GM18498 (cell line): ENCODE data around the gene TNFSF8.

Experiments used
- ATAC-seq: cut with Tn5 transposase; IDR thresholded peaks from one replicate; pipeline ENCODE4 v1.9.1; 2021; ENCODE audit warnings: mild to moderate bottlenecking, moderate library complexity; ENCODE audit not compliant: unreplicated experiment

TNFSF8 gene

DNA sequence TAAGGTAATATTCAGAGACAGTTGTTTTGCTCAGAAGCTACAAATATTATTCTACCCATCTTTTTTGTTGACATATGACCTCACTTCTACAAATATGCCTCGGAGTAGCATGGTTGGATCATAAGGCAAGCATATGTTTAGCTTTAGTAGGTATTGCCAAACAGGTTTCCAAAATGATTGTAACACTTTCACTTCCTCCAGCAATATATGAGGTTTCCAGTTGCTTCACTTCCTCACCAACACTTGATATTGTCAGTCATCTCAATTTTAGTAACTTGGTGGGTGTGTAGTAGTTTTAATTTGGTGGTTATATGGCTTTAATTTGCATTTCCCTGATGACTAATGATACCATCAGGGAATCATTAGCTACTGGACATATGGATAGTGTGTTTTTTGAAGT lies 46.7 kb downstream of the TNFSF8 start:
- ATAC-seq: no peak

DNA sequence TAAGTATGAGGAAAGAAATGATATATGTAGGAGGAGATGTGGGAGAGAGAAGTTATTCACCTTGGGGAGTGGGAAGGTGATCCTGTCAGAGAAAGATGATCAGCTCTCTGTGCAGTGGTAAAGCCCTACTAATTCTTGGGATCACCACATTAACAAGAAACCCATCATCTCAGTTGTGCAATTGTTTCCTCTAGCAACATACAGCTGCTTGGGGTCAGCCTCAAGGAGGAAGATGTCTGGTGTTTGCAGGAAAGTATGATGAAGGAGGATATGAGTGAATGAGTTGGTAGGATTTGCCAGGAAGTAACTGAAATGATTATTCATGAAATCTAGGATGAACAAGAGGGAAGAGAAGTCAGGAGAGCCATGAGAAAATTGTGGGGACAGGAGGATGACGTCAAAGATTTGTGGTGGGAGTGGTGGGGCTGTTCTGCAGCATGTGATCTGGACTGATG lies 50.1 kb downstream of the TNFSF8 start:
- ATAC-seq: no peak

DNA sequence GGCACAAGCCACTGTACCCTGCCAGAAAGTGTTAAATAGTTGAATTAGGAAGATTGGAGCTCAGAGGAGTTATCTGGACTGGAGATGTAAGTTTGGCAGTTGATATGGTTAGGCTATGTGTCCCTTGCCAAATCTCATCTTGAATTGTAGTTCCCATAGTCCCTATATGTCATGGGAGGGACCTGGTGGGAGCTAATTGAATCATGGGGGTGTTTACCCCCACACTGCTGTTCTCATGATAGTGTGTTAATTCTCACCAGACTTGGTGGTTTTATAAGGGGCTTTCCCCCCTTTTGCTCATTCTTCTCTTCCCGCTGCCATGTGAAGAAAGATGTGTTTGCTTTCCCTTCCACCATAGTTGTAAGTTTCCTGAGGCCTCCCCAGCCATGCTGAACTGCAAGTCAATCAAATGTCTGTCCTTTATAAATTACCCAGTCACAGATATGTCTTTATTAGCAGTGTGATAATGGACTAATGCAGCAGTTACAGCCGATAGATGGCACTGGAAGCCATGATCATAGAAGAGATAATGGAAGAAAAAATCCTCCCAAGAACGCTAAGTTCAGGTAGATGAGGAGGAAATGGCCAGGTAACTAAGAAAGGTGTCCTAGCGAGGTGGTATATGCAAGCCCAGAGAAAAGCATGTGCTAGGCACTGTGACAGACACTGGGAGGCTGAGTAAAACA lies 51.4 kb downstream of the TNFSF8 start:
- ATAC-seq: no peak

DNA sequence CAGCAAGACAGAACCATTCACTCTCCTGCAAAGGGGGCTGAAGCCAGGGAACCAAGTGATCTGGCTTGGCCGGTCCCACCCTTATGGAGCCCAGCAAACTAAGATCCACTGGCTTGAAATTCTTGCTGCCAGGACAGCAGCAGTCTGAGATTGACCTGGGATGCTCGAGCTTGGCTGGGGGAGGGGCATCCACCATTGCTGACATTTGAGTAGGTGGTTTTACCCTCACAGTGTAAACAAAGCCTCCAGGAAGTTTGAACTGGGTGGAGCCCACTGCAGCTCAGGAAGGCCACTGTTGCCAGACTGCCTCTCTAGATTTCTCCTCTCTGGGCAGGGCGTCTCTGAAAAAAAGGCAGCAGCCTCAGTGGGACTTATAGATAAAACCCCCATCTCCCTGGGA lies 60.5 kb downstream of the TNFSF8 start:
- ATAC-seq: no peak

DNA sequence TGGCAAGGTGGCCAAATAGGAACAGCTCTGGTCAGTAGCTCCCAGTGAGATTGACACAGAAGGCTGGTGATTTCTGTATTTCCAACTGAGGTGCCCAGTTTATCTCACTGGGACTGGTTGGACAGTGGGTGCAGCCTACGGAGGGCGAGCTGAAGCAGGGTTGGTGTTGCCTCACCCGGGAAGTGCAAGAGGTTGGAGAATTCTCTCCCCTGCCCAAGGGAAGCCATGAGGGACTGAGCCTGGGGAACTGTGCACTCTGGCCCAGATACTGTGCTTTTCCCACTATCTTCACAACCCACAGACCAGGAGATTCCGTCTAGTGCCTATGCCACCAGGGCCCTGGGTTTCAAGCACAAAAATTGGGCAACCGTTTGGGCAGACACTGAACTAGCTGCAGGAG lies 61.0 kb downstream of the TNFSF8 start:
- no peak for ATAC-seq

DNA sequence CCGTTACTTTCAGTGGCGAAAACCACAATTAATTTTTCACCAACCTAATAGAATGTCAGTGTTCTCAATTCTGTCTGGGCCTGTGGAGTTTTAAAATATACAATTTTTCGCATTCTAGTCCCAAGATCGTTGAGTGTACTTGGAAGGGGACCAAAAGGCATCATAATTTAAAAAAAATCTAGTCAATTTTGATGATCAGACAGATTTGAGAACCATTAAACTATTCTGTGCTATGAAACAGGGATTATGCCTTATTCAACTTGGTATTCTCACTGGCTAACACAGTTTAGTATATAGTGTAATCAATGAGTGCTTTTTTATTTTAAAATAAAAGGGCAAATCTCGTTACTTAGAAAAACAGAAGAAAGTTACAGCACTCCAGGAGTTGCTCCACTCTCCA lies 63.1 kb downstream of the TNFSF8 start:
- ATAC-seq: no peak

DNA sequence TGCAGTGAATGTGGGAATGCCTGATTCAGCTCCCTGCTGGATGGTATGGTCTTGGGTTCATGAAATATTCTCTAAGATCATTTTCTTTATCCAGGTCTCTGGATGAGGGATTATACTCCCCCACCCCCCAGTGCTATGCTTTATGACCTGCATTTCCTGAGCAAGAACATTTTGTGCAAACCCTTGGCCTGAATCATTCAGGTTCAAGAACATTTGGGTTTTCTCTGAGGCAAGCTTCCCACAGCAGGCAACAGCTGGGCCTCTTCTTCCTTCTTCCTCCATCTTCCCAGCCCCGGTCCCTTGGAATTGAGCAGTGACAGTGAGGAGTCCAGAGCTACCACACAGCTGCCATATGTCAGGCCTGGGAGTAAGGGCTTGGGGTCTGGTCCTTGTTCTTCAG lies 65.9 kb downstream of the TNFSF8 start:
- no peak for ATAC-seq

DNA sequence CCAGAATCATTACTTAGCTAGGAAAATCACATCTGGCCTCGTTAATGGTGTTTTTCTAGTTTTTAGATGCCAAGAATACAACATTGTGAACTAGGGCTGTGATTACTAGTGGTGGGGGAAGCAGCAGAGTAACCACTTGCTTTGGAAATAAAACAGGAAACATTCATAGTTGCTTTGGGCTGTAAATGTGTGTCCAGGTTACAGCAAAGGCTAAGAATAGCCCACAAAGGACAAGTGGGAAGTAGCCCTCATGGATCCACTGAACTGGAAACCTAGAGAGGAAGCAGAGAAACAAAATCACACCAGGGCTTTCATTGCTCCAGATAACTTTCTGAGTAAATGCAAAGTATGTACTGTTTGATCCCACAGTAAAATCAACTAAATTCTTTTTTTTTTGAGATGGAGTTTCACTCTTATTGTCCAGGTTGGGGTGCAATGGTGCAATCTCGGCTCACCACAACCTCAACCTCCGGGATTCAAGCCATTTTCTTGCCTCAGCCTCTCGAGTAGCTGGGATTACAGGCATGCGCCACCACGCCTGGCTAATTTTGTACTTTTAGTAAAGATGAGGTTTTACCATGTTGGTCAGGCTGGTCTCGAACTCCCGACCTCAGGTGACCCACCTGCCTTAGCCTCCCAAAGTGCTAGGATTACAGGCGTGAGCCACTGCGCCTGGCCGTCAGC lies 68.3 kb downstream of the TNFSF8 start:
- no peak for ATAC-seq

DNA sequence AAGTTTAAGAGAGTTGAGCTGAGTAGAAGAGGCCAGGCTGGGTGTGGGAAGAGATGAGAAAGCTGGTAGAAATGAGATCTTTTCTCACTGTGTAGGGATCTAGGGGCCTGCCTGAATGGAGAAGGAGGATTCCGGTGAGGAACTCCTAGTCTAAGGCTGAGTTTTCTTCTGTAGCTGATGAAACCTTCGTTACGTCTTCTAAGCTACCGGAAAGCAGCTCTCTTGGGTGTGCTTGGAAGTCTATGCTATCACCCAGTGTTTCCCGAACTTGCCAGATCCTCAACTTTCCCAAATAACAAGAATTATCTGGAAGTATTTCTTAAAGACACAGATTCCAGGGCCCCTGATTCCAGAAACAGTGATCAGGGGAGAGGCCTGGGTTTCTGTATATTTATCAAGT lies 69.1 kb downstream of the TNFSF8 start:
- ATAC-seq: no peak

DNA sequence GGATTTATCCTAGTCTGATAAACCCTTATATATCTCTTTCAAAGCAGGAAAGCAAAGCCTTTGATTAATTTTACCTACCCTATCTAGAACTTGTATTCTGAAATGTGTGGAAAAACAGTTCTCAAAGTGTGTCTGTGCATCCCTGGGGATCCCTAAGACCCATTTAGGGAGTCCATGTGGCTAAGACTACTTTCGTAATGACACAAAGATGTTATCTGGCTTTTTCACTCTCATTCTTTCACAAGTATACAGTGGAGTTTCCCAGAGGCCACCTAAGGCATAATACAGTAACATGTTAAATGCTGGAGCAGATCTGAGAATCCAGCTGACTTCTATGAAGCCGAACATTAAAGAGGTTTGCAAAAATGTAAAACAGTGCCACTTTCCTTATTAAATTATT lies 70.2 kb downstream of the TNFSF8 start:
- ATAC-seq: no peak

DNA sequence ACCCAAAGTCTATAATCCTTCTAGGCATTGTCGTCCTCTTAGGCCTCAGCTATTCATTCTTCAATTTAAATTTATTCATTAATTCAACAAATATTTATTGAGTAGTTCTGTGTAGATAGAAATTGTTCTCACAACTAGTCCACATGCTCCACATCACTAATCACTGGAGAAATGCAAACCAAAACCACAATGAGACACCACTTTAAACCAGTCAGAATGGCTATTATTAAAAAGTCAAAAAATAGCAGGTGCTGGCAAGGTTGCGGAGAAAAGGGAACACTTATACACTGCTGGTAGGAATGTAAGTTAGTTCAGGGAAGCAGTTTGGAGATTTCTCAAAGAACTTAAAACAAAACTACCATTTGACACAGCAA lies 73.5 kb downstream of the TNFSF8 start:
- no peak for ATAC-seq

DNA sequence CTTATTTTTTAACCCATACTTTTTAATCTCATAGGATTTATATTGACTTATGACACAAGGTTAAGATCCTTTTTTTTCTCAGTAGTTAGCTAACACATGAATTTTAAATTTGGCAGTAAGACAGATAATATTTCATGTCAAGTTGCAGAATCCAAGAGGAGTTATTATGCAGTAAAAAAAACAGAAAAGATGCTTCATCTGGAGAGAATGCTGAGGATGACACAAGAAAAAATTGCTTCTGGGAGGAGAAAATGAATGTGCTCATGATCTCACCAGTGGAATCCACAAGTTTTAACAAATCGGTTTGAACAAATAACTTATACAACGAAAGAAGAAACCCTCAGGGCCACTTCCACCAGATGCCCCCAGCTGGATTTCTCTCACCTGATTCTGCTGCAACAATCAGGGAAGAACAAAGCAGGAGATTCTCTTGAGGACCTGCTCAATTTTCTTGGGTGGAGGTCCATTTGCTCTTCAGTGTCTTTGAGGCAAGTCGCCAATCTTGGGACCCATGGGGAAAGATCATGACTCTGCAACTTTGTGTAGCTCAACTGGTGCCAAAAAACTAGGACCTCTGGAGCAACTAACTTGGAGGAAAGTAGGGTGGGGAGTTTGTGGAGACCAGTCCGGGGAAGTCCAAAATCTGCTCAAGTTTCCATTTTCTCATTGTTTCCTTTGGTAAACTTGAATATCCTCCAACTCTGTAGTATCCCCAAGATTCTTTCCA lies 74.0 kb downstream of the TNFSF8 start:
- ATAC-seq: no peak

DNA sequence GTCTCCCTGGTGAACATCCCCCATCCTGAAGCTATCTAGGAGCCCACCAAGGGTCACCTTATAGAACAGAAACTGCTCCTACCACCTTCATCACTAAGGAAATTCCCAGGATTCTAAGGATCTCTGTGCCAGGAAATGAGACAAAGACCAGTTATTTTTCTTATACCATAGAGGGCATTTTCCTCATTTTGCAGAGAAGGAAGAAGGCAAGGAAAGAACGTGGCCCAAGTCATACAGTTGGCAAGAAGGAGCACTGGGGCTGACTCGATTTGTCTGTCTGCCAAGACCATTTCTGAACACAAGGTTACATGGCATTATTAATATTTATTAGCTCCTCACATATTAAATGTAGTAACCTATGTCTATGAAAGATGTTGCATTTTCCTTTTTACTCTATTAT lies 74.9 kb downstream of the TNFSF8 start:
- ATAC-seq: no peak

DNA sequence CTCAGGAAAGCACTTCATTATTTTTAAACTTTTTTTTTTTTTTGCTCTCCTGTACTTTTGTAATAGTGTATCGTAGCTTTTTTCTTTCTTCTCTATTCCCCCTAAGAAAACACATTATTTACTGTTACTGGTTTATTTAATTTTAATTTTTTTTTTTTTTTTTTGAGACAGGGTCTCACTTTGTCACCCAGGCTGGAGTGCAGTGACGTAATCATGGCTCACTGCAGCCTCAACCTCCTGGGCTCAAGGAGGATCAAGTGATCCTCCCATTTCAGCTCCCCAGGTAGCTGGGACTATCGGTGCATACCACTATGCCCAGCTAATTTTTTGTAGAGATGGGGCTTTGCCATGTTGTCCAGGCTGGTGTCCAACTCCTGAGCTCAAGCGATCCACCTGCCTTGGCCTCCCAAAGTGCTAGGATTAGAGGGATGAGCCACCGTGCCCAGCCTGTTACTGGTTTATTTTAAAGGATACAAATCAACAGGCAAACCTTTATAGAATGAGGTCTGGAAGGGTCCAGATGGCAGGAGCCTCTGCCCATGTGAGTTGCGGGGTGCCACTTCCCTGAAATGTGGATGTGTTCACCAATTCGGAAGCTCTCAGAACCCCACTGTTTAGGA lies 75.5 kb downstream of the TNFSF8 start:
- ATAC-seq: no peak

DNA sequence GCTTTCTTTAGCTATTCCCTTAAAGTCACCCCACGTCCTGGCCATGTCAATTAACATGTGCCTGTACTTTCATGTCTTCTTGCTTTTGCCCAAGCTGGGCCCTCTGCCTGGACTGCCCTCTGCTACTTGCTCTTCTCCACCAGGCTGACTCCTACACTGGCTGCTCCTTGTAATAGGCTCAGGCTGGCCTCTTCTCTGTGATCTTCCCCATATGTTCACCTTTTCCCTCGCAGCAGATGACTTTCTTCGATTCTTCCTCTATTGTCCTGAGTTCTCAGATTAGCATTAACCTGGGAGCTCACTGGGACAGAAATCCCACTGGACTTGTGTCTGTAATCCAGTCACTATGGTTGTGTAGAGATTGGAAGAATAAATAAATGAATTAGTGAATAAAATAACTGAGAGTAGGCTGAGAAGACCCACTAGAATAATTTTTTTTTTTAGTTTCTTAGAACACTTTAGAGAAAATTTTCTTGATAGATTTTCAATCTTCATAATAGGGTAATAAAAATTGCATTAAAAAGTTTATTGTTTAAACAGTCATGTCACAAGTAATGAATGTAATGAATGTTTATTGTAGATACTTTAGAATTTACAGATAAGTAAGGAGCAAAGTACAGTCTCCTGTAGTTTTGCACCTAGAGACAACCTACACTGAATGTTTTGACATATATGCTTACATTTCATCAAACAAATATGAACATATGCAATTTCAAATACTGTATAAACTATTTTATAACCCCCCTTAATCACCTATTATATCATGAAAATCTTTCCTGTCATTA lies 77.1 kb downstream of the TNFSF8 start:
- ATAC-seq: no peak

DNA sequence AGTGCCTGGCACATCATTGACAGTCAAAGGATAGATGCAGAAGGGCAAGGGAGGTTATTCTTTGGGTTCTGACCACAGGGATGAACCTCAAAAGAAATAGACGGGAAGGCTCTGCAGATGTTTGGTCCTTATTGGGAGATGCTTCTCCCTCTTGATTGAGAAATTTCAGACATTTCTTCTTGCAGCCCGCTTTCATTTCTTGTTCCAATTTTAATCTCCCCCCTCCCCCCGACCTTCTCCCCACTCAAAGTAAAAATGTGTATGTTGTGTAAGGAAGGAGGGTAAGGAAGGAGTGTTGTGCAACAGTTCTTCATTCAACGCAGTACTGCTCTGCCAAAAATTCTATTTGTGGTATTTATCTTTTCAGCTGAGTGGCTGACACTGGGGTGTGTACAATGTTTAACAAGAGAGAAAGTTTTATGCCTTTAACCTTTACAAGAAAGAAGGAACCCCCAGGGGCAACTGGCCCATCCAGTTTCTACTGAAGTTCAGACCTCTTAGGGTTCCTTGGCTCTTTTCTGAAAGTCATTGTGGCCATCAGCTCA lies 78.3 kb downstream of the TNFSF8 start:
- ATAC-seq: no peak

DNA sequence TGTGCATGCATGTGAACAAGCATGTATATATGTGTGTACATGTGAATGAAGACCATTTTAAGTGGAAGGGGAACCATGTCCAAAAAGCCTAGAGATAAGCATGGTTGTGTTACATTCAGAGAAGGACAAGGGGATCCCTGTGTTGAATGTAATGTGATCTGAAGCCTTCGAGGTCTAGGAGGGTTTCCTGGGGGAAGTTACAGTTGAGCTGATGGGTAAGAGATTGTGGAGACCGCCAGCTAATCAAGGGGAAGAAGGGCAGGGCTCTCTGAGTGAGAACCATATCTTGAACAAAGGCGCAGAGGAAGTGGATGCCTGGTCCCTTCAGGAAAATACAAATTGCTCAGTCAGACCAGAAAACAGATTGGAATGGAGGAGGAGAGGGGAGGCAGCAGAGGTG lies 79.1 kb downstream of the TNFSF8 start:
- ATAC-seq: no peak
